ACHN (cell line): ENCODE results near the gene SLC22A5.
"Not testable (repeated sequence)": the region's sequence is repeated elsewhere in the genome, so short reads cannot be mapped to it uniquely, and the experiment has no call there.

Experiments used
- DNase-seq: peaks from one replicate; pipeline ENCODE4 v3.0.0-alpha.2; 2015
- in situ Hi-C: cut with HindIII; loops from 2 replicates; pipeline ENCODE4 v1.10.0; 2017; ENCODE audit warnings: low sequenced_read_pairs, low pct_ligation_motif_present, low pct_unique_long_range_greater_than_20kb

The SLC22A5 gene

GRCh38 chr5:132431632-132432031, 62.1 kb downstream of the SLC22A5 start:
- in situ Hi-C loops, result no loop called here
- no peak for DNase-seq

GRCh38 chr5:132433141-132433540, 63.6 kb downstream of the SLC22A5 start:
- in situ Hi-C loops, result no loop called here
- no peak for DNase-seq

GRCh38 chr5:132434416-132435286, 65.1 kb downstream of the SLC22A5 start:
- in situ Hi-C loops, result no loop called here
- DNase-seq, result no peak

GRCh38 chr5:132435447-132435846, 65.9 kb downstream of the SLC22A5 start:
- in situ Hi-C loops, result no loop called here
- no peak for DNase-seq

- DNase-seq, result no peak
- in situ Hi-C loops, result no loop called here
Observed at GRCh38 chr5:132435886-132436285, 66.4 kb downstream of the SLC22A5 start.

GRCh38 chr5:132436936-132437335, 67.4 kb downstream of the SLC22A5 start:
- in situ Hi-C loops, result no loop called here

GRCh38 chr5:132437604-132438266, 68.2 kb downstream of the SLC22A5 start:
- in situ Hi-C loops, result no loop called here
- DNase-seq, result peak; percentile 61

More at GRCh38 chr5:132436936-132437335, 67.4 kb downstream of the SLC22A5 start:
- no peak for DNase-seq

GRCh38 chr5:132438267-132438645, 68.7 kb downstream of the SLC22A5 start:
- DNase-seq, in situ Hi-C loops: not testable (repeated sequence)

GRCh38 chr5:132438917-132439316, 69.4 kb downstream of the SLC22A5 start:
- DNase-seq, result no peak
- in situ Hi-C loops, result no loop called here

GRCh38 chr5:132439521-132440089, 70.1 kb downstream of the SLC22A5 start:
- in situ Hi-C loops, result no loop called here
- DNase-seq, result no peak

GRCh38 chr5:132444061-132444460, 74.6 kb downstream of the SLC22A5 start:
- in situ Hi-C loops, result no loop called here
- DNase-seq, result no peak
